Hippocampal formation (tissue), 2 donors: Measurements from ENCODE around the gene ANO7.

Experiments used
- DNase-seq, 2 donors: peaks; one replicate each; lab custom pipeline; 2025; lab: John Stamatoyannopoulos, UW

ANO7 gene

GRCh38 chr2:241228860-241229516 lies 40.5 kb downstream of the ANO7 start:
- DNase-seq, result no peak

- no peak for DNase-seq
Measured at GRCh38 chr2:241229563-241230401, 41.3 kb downstream of the ANO7 start.

GRCh38 chr2:241230435-241230834 lies 42.0 kb downstream of the ANO7 start:
- no peak for DNase-seq

- no peak for DNase-seq
Measured at GRCh38 chr2:241232736-241233575, 44.5 kb downstream of the ANO7 start.

- no peak for DNase-seq
Measured at GRCh38 chr2:241234066-241234790, 45.8 kb downstream of the ANO7 start.

GRCh38 chr2:241234962-241235740 lies 46.7 kb downstream of the ANO7 start:
- no peak for DNase-seq

GRCh38 chr2:241235859-241236593 lies 47.5 kb downstream of the ANO7 start:
- no peak for DNase-seq

- DNase-seq, result no peak
Measured at GRCh38 chr2:241237047-241237446, 48.6 kb downstream of the ANO7 start.

GRCh38 chr2:241237949-241238371 lies 49.5 kb downstream of the ANO7 start:
- no peak for DNase-seq

- DNase-seq, result no peak
Measured at GRCh38 chr2:241238693-241239198, 50.3 kb downstream of the ANO7 start.

GRCh38 chr2:241239552-241240202 lies 51.2 kb downstream of the ANO7 start:
- no peak for DNase-seq

GRCh38 chr2:241240320-241241004 lies 52.0 kb downstream of the ANO7 start:
- no peak for DNase-seq

- DNase-seq, result no peak
Measured at GRCh38 chr2:241241669-241242068, 53.2 kb downstream of the ANO7 start.

- DNase-seq, result no peak
Measured at GRCh38 chr2:241242306-241242705, 53.8 kb downstream of the ANO7 start.

GRCh38 chr2:241244368-241244767 lies 55.9 kb downstream of the ANO7 start:
- no peak for DNase-seq

- no peak for DNase-seq
Measured at GRCh38 chr2:241248289-241248688, 59.8 kb downstream of the ANO7 start.

GRCh38 chr2:241248897-241249296 lies 60.4 kb downstream of the ANO7 start:
- DNase-seq, result no peak

- DNase-seq, result no peak
Measured at GRCh38 chr2:241249654-241250053, 61.2 kb downstream of the ANO7 start.
